ENCODE data around the gene CLCNKA.

DNA sequence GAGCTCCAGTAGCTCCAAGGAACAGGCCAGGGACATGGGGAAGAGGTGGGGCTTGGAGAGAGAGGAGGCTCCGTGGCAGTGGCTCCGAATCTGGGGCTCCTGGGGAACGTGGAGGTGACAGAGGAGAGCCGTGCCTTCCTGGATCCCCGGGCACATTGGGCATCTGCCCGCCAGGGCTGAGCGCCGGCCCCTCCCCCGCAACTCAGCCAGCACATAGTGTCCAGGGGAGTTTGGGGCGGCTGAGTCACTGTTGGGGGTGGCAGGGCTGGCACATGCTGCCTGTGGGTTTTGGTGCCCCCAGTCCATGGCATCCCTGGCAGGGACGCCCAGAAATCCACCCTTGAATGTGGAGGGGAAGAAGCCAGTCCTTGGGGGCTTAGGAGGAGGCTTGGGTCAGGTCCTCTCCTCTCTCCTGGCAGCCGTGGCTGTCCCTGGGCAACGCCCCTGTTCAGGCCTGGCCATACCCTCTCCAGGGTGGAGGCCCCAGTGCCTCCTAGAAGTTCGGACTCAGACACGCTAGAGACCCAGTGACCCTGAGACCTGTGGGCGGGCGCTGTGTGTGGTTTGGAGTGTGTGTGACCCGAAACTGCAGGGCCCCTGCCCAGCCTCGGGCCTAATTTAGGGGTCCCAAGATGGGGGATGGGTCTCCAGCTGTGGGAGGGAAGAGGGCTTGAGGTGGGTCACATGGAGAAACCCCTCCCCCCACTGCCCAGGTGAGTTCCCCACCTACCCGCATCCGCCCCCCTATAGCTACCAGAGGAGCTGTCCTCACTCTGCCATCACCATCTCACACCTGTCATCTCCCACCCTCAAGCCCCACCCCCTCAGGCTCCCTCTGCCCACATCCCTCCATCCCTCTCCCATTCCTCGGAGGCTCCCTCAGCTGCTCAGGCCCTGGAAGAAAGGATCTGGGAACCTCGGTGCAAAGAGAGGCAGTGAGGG is 5.6 kb upstream of the CLCNKA start:
- TF ChIP-seq, protein P1, sequence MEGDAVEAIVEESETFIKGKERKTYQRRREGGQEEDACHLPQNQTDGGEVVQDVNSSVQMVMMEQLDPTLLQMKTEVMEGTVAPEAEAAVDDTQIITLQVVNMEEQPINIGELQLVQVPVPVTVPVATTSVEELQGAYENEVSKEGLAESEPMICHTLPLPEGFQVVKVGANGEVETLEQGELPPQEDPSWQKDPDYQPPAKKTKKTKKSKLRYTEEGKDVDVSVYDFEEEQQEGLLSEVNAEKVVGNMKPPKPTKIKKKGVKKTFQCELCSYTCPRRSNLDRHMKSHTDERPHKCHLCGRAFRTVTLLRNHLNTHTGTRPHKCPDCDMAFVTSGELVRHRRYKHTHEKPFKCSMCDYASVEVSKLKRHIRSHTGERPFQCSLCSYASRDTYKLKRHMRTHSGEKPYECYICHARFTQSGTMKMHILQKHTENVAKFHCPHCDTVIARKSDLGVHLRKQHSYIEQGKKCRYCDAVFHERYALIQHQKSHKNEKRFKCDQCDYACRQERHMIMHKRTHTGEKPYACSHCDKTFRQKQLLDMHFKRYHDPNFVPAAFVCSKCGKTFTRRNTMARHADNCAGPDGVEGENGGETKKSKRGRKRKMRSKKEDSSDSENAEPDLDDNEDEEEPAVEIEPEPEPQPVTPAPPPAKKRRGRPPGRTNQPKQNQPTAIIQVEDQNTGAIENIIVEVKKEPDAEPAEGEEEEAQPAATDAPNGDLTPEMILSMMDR (IDR thresholded peaks at IDR 0.05 in 4 of 5, conservative IDR thresholded peaks at IDR 0.05 in 1 of 5) = no peak
- peak in 1 of 2 donors; percentile 86 for TF ChIP-seq POLR2A (IDR thresholded peaks at IDR 0.05)

Measured in gastrocnemius medialis (tissue), 4 donors.